H9 (cell line): ENCODE measurements around the gene CHCHD1. TPM values are rescaled to one million over a fixed set of nuclear protein-coding genes. Genes with fewer than 3 reads are reported as not detected.

ENCODE experiments used
- DNase-seq: peaks from one replicate; pipeline ENCODE4 v3.0.0-alpha.2; 2017
- H2AFZ ChIP-seq: one replicate; pipeline ENCODE4 v1.6.1; 2013; ENCODE audit warnings: mild to moderate bottlenecking, low read length, control low read depth, moderate library complexity
- H2AK5ac ChIP-seq: 2 replicates; pipeline ENCODE4 v1.6.1; 2013; ENCODE audit warnings: low read length, control low read depth, mixed read lengths; ENCODE audit not compliant: insufficient read length
- H2BK120ac ChIP-seq: one replicate; pipeline ENCODE4 v1.6.1; 2013; ENCODE audit warnings: low read depth, mild to moderate bottlenecking, low read length, control low read depth, inconsistent platforms; ENCODE audit not compliant: poor library complexity, severe bottlenecking
- H2BK12ac ChIP-seq: 2 replicates; pipeline ENCODE4 v1.6.1; 2013; ENCODE audit warnings: low read length, control low read depth, mixed read lengths, low read depth; ENCODE audit not compliant: insufficient read length
- H2BK15ac ChIP-seq: 2 replicates; pipeline ENCODE4 v1.6.1; 2013; ENCODE audit warnings: low read depth, low read length, control low read depth
- H2BK20ac ChIP-seq: one replicate; pipeline ENCODE4 v1.6.1; 2013; ENCODE audit warnings: low read depth, mild to moderate bottlenecking, low read length, control low read depth, inconsistent platforms; ENCODE audit not compliant: poor library complexity, severe bottlenecking
- H2BK5ac ChIP-seq: 2 replicates; pipeline ENCODE4 v1.6.1; 2013; ENCODE audit warnings: low read length, control low read depth, mixed read lengths; ENCODE audit not compliant: insufficient read length
- H3K14ac ChIP-seq: 2 replicates; pipeline ENCODE4 v1.6.1; 2013; ENCODE audit warnings: low read length, control low read depth; ENCODE audit not compliant: insufficient read depth
- H3K18ac ChIP-seq: 2 replicates; pipeline ENCODE4 v1.6.1; 2013; ENCODE audit warnings: low read depth, mild to moderate bottlenecking, mixed read lengths, low read length, control low read depth; ENCODE audit not compliant: insufficient read length
- H3K23ac ChIP-seq: 2 replicates; pipeline ENCODE4 v1.6.1; 2013; ENCODE audit warnings: low read length, control low read depth, mixed read lengths, low read depth; ENCODE audit not compliant: insufficient read length
- H3K23me2 ChIP-seq: 2 replicates; pipeline ENCODE4 v1.6.1; 2013; ENCODE audit warnings: low read depth, mild to moderate bottlenecking, mixed read lengths, low read length, control low read depth; ENCODE audit not compliant: insufficient read length, poor library complexity, severe bottlenecking
- H3K27ac ChIP-seq: 2 replicates; pipeline ENCODE4 v1.5.1; 2013; ENCODE audit warnings: low read length, control low read depth, mixed read lengths, low read depth; ENCODE audit not compliant: insufficient read length
- H3K27me3 ChIP-seq: 2 replicates; pipeline ENCODE4 v1.6.1; 2013; ENCODE audit warnings: low read length, control low read depth, inconsistent platforms; ENCODE audit not compliant: insufficient read depth
- H3K4ac ChIP-seq: 2 replicates; pipeline ENCODE4 v1.6.1; 2013; ENCODE audit warnings: low read depth, mild to moderate bottlenecking, control low read depth, inconsistent platforms, low read length, moderate library complexity
- H3K4me1 ChIP-seq: 2 replicates; pipeline ENCODE4 v1.6.1; 2013; ENCODE audit warnings: low read length, control low read depth, inconsistent platforms; ENCODE audit not compliant: insufficient read depth
- H3K4me2 ChIP-seq: 2 replicates; pipeline ENCODE4 v1.6.1; 2013; ENCODE audit warnings: low read length, control low read depth, mixed read lengths; ENCODE audit not compliant: insufficient read length, insufficient read depth
- H3K56ac ChIP-seq: 2 replicates; pipeline ENCODE4 v1.6.1; 2013; ENCODE audit warnings: low read depth, mild to moderate bottlenecking, mixed read lengths, low read length, control low read depth; ENCODE audit not compliant: insufficient read length
- H3K79me1 ChIP-seq: 2 replicates; pipeline ENCODE4 v1.6.1; 2013; ENCODE audit warnings: low read depth, mild to moderate bottlenecking, moderate library complexity, low read length, control low read depth, inconsistent platforms; ENCODE audit not compliant: insufficient read depth, poor library complexity, severe bottlenecking
- H3K79me2 ChIP-seq: 2 replicates; pipeline ENCODE4 v1.6.1; 2013; ENCODE audit warnings: low read length, control low read depth, inconsistent platforms; ENCODE audit not compliant: insufficient read depth
- H3K9ac ChIP-seq: 2 replicates; pipeline ENCODE4 v1.6.1; 2013; ENCODE audit warnings: low read length, control low read depth, mixed read lengths; ENCODE audit not compliant: insufficient read length; ENCODE audit errors: extremely low read depth
- H3K9me3 ChIP-seq: one replicate; pipeline ENCODE4 v1.6.1; 2013; ENCODE audit warnings: low read depth, low read length, inconsistent platforms; ENCODE audit not compliant: control insufficient read depth
- H3T11ph ChIP-seq: one replicate; pipeline ENCODE4 v1.6.1; 2013; ENCODE audit warnings: mild to moderate bottlenecking, low read length, control low read depth, inconsistent platforms
- H4K20me1 ChIP-seq: one replicate; pipeline ENCODE4 v1.6.1; 2013; ENCODE audit not compliant: control insufficient read depth, insufficient read length, insufficient read depth
- H4K5ac ChIP-seq: 2 replicates; pipeline ENCODE4 v1.6.1; 2013; ENCODE audit warnings: low read depth, mild to moderate bottlenecking, mixed read lengths, low read length, control low read depth; ENCODE audit not compliant: insufficient read length
- H4K8ac ChIP-seq: replicated peaks from 2 replicates; pipeline ENCODE4 v1.6.1; 2013; ENCODE audit warnings: low read length, control low read depth, mixed read lengths, low read depth; ENCODE audit not compliant: insufficient read length
- H4K91ac ChIP-seq: 2 replicates; pipeline ENCODE4 v1.6.1; 2013; ENCODE audit warnings: low read depth, mild to moderate bottlenecking, moderate library complexity, mixed read lengths, low read length, control low read depth; ENCODE audit not compliant: insufficient read length
- H3K27ac Mint-ChIP-seq, 3 experiments: 2 replicates in 2 of 3; 3 replicates in 1 of 3; pipeline ENCODE4 v1.8.0; 2020 to 2021; ENCODE audit warnings: mixed read lengths in 3 of 3, mild to moderate bottlenecking in 1 of 3, moderate library complexity in 1 of 3
- H3K27me3 Mint-ChIP-seq: 2 replicates; pipeline ENCODE4 v1.8.0; 2021; ENCODE audit warnings: low read depth, mild to moderate bottlenecking, moderate library complexity, mixed read lengths
- H3K36me3 Mint-ChIP-seq, 3 experiments: 2 replicates in 2 of 3; 3 replicates in 1 of 3; pipeline ENCODE4 v1.8.0; 2020 to 2021; ENCODE audit warnings: low read depth in 3 of 3, mixed read lengths in 3 of 3; ENCODE audit not compliant: insufficient read depth in 1 of 3
- H3K4me1 Mint-ChIP-seq, 2 experiments: 2 replicates each; pipeline ENCODE4 v1.8.0; 2020; ENCODE audit warnings: mixed read lengths in 2 of 2
- H3K4me3 Mint-ChIP-seq, 2 experiments: 2 replicates in 1 of 2; 3 replicates in 1 of 2; pipeline ENCODE4 v1.8.0; 2020 to 2021; ENCODE audit warnings: mild to moderate bottlenecking in 2 of 2, mixed read lengths in 2 of 2, moderate library complexity in 1 of 2
- H3K9me3 Mint-ChIP-seq, 2 experiments: 2 replicates in 1 of 2; 3 replicates in 1 of 2; pipeline ENCODE4 v1.8.0; 2020; ENCODE audit warnings: mild to moderate bottlenecking in 2 of 2, mixed read lengths in 2 of 2, moderate library complexity in 1 of 2
- CTCF ChIP-seq: fragments of 200-600 bp; sonication (generic); conservative IDR thresholded peaks from 3 replicates; pipeline ENCODE4 v1.8.0; 2021; ENCODE audit warnings: antibody characterized with exemption, mild to moderate bottlenecking
- WGBS: extraction: QIAGEN DNeasy Blood & Tissue Kit; methylation state at CpG from one replicate; pipeline ENCODE4 v1.1.7; 2013; ENCODE audit warnings: missing lambda C conversion rate, low lambda C conversion rate, mixed read lengths; ENCODE audit not compliant: insufficient read length; ENCODE audit errors: extremely low coverage; 5-methylcytosine and 5-hydroxymethylcytosine counted together
- total RNA-seq: library from RNA; stranded (reverse); gene quantifications from 2 replicates; pipeline ENCODE4 v1.2.1, GENCODE V29; 2021

The CHCHD1 gene
- total RNA-seq, 1 experiment from 2014 or later = 45.9 TPM

DNA sequence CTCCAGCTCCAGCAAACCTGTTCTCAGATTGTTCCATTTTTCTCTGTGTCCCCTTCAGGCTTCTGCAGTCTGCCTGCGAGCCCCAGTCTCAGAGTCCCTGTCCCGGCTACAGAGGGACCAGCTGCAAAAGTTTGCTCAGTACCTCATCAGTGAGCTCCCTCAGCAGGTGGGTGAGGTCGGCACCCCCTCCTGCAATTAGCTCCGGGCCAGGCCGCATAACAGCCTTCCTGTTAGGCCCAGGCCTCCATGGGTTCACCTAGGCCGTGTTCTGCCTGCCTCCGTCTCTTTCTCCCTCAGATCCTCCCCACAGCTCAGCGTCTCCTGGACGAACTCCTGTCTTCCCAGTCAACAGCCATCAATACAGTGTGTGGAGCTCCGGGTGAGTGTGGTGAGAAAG lies 7.8 kb downstream of the CHCHD1 start:
- peak overlapping the region in 1 of 3 experiments; percentile 70; a peak in 1 of 7 replicates for H3K27ac Mint-ChIP-seq
- no peak overlapping the region for H2BK20ac ChIP-seq
- H4K8ac ChIP-seq = no peak overlapping the region
- H3K27me3 ChIP-seq = no peaks in the 10 kb centered on the region
- no peak overlapping the region for H2BK5ac ChIP-seq
- no peak for DNase-seq
- H3K9me3 Mint-ChIP-seq = no peaks in the 10 kb centered on the region
- no peak overlapping the region for H3K27ac ChIP-seq
- H3K36me3 Mint-ChIP-seq = peaks cover 24 to 44% (median 33%) of the 10 kb centered on the region in 3 experiments; a peak in 6 of 7 replicates
- H3T11ph ChIP-seq = no peak overlapping the region
- H2BK120ac ChIP-seq = no peak overlapping the region
- no peak overlapping the region for H3K23ac ChIP-seq
- H3K4me2 ChIP-seq = no peak overlapping the region
- no peak overlapping the region for H3K9ac ChIP-seq
- no peak for TF ChIP-seq CTCF
- no peak overlapping the region for H2BK15ac ChIP-seq
- no peaks in the 10 kb centered on the region for H3K27me3 Mint-ChIP-seq
- no peak overlapping the region for H3K4ac ChIP-seq
- H2BK12ac ChIP-seq = no peak overlapping the region
- no CpG with 5 or more reads among the region's 10 CpGs for WGBS
- no peak overlapping the region for H3K18ac ChIP-seq
- peaks cover 2% of the 10 kb centered on the region; the same call in 1 of the 2 replicates for H3K4me1 ChIP-seq
- peaks cover 8% of the 10 kb centered on the region for H3K23me2 ChIP-seq
- H3K79me1 ChIP-seq = no peaks in the 10 kb centered on the region
- no peak overlapping the region for H3K4me3 Mint-ChIP-seq
- no peaks in the 10 kb centered on the region for H3K9me3 ChIP-seq
- H2AFZ ChIP-seq = no peak overlapping the region
- no peak overlapping the region for H3K56ac ChIP-seq
- peaks cover 12% of the 10 kb centered on the region in 2 experiments for H3K4me1 Mint-ChIP-seq
- no peak overlapping the region for H4K91ac ChIP-seq
- peaks cover 4% of the 10 kb centered on the region; the same call in 1 of the 2 replicates for H3K79me2 ChIP-seq
- no peak overlapping the region for H3K14ac ChIP-seq
- no peaks in the 10 kb centered on the region for H4K20me1 ChIP-seq
- no peak overlapping the region for H2AK5ac ChIP-seq
- H4K5ac ChIP-seq = no peak overlapping the region
